Activated B cell treated with CpG ODN at 0.5 μM for 24 hours (primary cell): ENCODE results near the gene LRBA. TPM values are rescaled to one million over a fixed set of nuclear protein-coding genes. Genes with fewer than 3 reads are reported as not detected.
"Not testable (repeated sequence)": the region's sequence is repeated elsewhere in the genome, so short reads cannot be mapped to it uniquely, and the experiment has no call there.

Experiments
- ATAC-seq: fragments of 200-7000 bp; cut with Tn5 transposase; one replicate; pipeline ENCODE4 v1.10.0; 2021; ENCODE audit warnings: low read depth, mild to moderate bottlenecking, moderate library complexity
- CTCF ChIA-PET: fragments of 350-600 bp; sonication (Branson Sonifier 250); formaldehyde crosslinking; loops from one replicate; lab custom pipeline; 2021; ENCODE audit warnings: antibody characterized with exemption; lab: Charles Lee
- POLR2A ChIA-PET: fragments of 350-600 bp; sonication (Branson Sonifier 250); formaldehyde crosslinking; loops from one replicate; lab custom pipeline; 2021; ENCODE audit warnings: antibody characterized with exemption; lab: Charles Lee
- DNase-seq: peaks from one replicate; pipeline ENCODE4 v3.0.0; 2022
- H3K27ac Mint-ChIP-seq: one replicate; pipeline ENCODE4 v1.8.0; 2020; ENCODE audit warnings: mixed read lengths
- H3K27me3 Mint-ChIP-seq: one replicate; pipeline ENCODE4 v1.8.0; 2021; ENCODE audit warnings: mixed read lengths
- H3K36me3 Mint-ChIP-seq: one replicate; pipeline ENCODE4 v1.8.0; 2021; ENCODE audit warnings: low read depth, mixed read lengths
- H3K4me1 Mint-ChIP-seq: one replicate; pipeline ENCODE4 v1.8.0; 2021; ENCODE audit warnings: mixed read lengths
- H3K4me3 Mint-ChIP-seq: one replicate; pipeline ENCODE4 v1.8.0; 2020; ENCODE audit warnings: mild to moderate bottlenecking, mixed read lengths
- H3K9me3 Mint-ChIP-seq: one replicate; pipeline ENCODE4 v1.8.0; 2020; ENCODE audit warnings: mixed read lengths
- CTCF ChIP-seq: fragments of 200-600 bp; IDR thresholded peaks from one replicate; pipeline ENCODE4 v1.8.0; 2022; ENCODE audit warnings: antibody characterized with exemption, mild to moderate bottlenecking
- intact Hi-C: fragments of 100-400 bp; cut with micrococcal nuclease; formaldehyde crosslinking; loops from one replicate; pipeline ENCODE4 v1.15.1; 2024
- total RNA-seq: library from RNA; stranded (reverse); gene quantifications from 2 replicates; pipeline ENCODE4 v1.2.3, GENCODE V29; 2022

Gene LRBA
- total RNA-seq, 1 donor from 2014 or later = 66.5 TPM

GRCh38 chr4:151031831-151032605, 16.9 kb upstream of the LRBA start:
- TF ChIP-seq CTCF = no peak
- H3K36me3 Mint-ChIP-seq = no peaks in the 10 kb centered on the region
- H3K27me3 Mint-ChIP-seq = peaks cover 12% of the 10 kb centered on the region
- ATAC-seq (no peak), DNase-seq (no peak)
- ChIA-PET POLR2A (no interaction called here), CTCF (no interaction called here)
- peaks cover 7% of the 10 kb centered on the region for H3K4me1 Mint-ChIP-seq
- H3K27ac Mint-ChIP-seq = no peak overlapping the region
- H3K9me3 Mint-ChIP-seq = no peaks in the 10 kb centered on the region
- H3K4me3 Mint-ChIP-seq = peak overlapping the region; percentile 52
- intact Hi-C loops = no loop called here

GRCh38 chr4:151029537-151029936, 14.5 kb upstream of the LRBA start:
- CTCF ChIA-PET = no interaction called here

GRCh38 chr4:151029006-151029405, 13.9 kb upstream of the LRBA start:
- H3K9me3 Mint-ChIP-seq, H3K27ac Mint-ChIP-seq, DNase-seq, H3K36me3 Mint-ChIP-seq, POLR2A ChIA-PET, intact Hi-C loops, H3K4me3 Mint-ChIP-seq, H3K4me1 Mint-ChIP-seq, ATAC-seq, CTCF ChIA-PET: not testable (repeated sequence)
- H3K27me3 Mint-ChIP-seq = peaks cover 12% of the 10 kb centered on the region

More at GRCh38 chr4:151029537-151029936, 14.5 kb upstream of the LRBA start:
- intact Hi-C loops = no loop called here
- H3K27ac Mint-ChIP-seq = no peak overlapping the region
- no peak for ATAC-seq
- no peak for DNase-seq
- TF ChIP-seq CTCF = no peak
- H3K4me3 Mint-ChIP-seq = no peak overlapping the region
- H3K27me3 Mint-ChIP-seq = peaks cover 12% of the 10 kb centered on the region
- no peaks in the 10 kb centered on the region for H3K36me3 Mint-ChIP-seq
- no peaks in the 10 kb centered on the region for H3K9me3 Mint-ChIP-seq
- POLR2A ChIA-PET = no interaction called here
- peaks cover 7% of the 10 kb centered on the region for H3K4me1 Mint-ChIP-seq

- intact Hi-C loops = no loop called here
- DNase-seq (no peak), ATAC-seq (no peak)
- no peaks in the 10 kb centered on the region for H3K9me3 Mint-ChIP-seq
- TF ChIP-seq CTCF = no peak
- POLR2A ChIA-PET = no interaction called here
- no peak overlapping the region for H3K27ac Mint-ChIP-seq
- H3K27me3 Mint-ChIP-seq = peaks cover 5% of the 10 kb centered on the region
- no peaks in the 10 kb centered on the region for H3K4me1 Mint-ChIP-seq
- CTCF ChIA-PET = no interaction called here
- no peak overlapping the region for H3K4me3 Mint-ChIP-seq
- H3K36me3 Mint-ChIP-seq = no peaks in the 10 kb centered on the region
These were observed 10.7 kb upstream of the LRBA start for GRCh38 chr4:151025759-151026158.

GRCh38 chr4:151022586-151022985, 7.5 kb upstream of the LRBA start:
- CTCF ChIA-PET = no interaction called here
- no peak for ATAC-seq
- no peak overlapping the region for H3K4me3 Mint-ChIP-seq

More at GRCh38 chr4:151022586-151022985, 7.5 kb upstream of the LRBA start:
- POLR2A ChIA-PET = no interaction called here
- Mint-ChIP-seq H3K4me1 (no peaks in the 10 kb centered on the region), H3K9me3 (no peaks in the 10 kb centered on the region), H3K27ac (no peak overlapping the region), H3K36me3 (no peaks in the 10 kb centered on the region), H3K27me3 (no peaks in the 10 kb centered on the region)
- no peak for DNase-seq
- no peak for TF ChIP-seq CTCF
- intact Hi-C loops = no loop called here
